CD4-positive, alpha-beta T cell treated with Interferon gamma for 1 hour (primary cell): ENCODE results near the gene PSD4.

Source experiments
- DNase-seq: peaks from one replicate; pipeline ENCODE4 v3.0.0-alpha.2; 2020

The PSD4 gene

GRCh38 chr2:113169002-113169530 lies 4.7 kb upstream of the PSD4 start:
- peak; percentile 34 for DNase-seq

- DNase-seq = no peak
Measured at GRCh38 chr2:113169586-113169985, 4.2 kb upstream of the PSD4 start.

- DNase-seq = no peak
Measured at GRCh38 chr2:113171334-113172075, 2.3 kb upstream of the PSD4 start.

GRCh38 chr2:113172721-113173541 lies 840 bp upstream of the PSD4 start:
- DNase-seq = no peak

- DNase-seq = no peak
Measured at GRCh38 chr2:113174376-113174750, 592 bp downstream of the PSD4 start.

GRCh38 chr2:113175042-113175628 lies 1.4 kb downstream of the PSD4 start:
- DNase-seq = peak; percentile 72

GRCh38 chr2:113175736-113176695 lies 2.2 kb downstream of the PSD4 start:
- DNase-seq = peak; percentile 40

- DNase-seq = no peak
Measured at GRCh38 chr2:113176696-113177355, 3.1 kb downstream of the PSD4 start.

- no peak for DNase-seq
Measured at GRCh38 chr2:113178069-113178746, 4.4 kb downstream of the PSD4 start.

GRCh38 chr2:113178891-113179290 lies 5.1 kb downstream of the PSD4 start:
- no peak for DNase-seq

GRCh38 chr2:113179446-113180045 lies 5.8 kb downstream of the PSD4 start:
- DNase-seq = no peak

GRCh38 chr2:113180131-113180946 lies 6.6 kb downstream of the PSD4 start:
- no peak for DNase-seq

GRCh38 chr2:113181258-113182051 lies 7.7 kb downstream of the PSD4 start:
- DNase-seq = no peak

- no peak for DNase-seq
Measured at GRCh38 chr2:113182471-113183260, 8.9 kb downstream of the PSD4 start.

GRCh38 chr2:113183264-113183663 lies 9.5 kb downstream of the PSD4 start:
- no peak for DNase-seq

GRCh38 chr2:113183703-113184102 lies 9.9 kb downstream of the PSD4 start:
- DNase-seq = no peak

- DNase-seq = no peak
Measured at GRCh38 chr2:113184531-113185230, 10.9 kb downstream of the PSD4 start.
